GM19035 (cell line): ENCODE measurements around the gene HHIP.

Experiments used
- ATAC-seq: cut with Tn5 transposase; IDR thresholded peaks from one replicate; pipeline ENCODE4 v1.9.1; 2021; ENCODE audit not compliant: unreplicated experiment

HHIP gene

DNA sequence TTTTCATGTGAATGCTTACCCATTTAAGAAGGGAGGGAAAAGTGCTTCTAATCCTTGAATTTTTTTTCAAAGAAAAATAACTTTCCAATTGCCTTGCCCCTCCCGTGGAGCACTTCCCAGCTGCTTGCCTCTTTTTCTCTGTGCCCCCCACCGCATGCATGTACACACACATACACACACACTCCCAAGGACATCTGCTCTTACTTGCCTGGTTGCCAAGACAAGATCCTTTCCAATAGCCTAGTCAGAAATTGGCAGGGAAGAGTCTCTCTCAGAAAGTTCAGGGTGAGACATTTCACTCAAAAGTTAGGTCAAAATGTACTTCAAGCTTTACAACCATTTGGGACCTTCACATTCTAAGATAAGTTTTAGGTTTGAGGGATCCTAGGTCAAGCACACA is 10.9 kb downstream of the HHIP start:
- no peak for ATAC-seq

DNA sequence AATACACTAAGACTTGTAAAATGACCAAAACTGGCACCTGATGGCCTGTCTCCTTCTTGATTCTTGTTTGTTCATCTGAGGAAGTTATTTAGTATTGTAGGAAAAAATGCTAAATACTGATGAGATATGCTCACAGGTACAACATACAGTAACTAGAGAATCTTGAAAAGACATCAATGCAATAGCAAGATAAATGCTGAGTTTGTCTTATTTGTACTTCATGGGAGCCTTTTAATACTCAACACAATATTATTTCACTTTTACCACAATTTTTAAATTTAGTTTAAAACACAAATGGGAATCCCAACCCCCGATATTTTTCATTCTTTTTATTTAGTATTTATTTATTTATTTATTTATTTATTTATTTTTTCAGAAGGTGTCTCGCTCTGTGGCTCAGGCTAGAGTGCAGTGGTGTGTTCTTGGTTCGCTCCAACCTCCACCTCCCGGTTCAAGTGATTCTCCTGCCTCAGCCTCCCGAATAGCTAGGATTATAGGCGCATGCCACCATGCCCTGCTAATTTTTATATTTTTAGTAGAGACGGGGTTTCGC is 12.1 kb downstream of the HHIP start:
- no peak for ATAC-seq

DNA sequence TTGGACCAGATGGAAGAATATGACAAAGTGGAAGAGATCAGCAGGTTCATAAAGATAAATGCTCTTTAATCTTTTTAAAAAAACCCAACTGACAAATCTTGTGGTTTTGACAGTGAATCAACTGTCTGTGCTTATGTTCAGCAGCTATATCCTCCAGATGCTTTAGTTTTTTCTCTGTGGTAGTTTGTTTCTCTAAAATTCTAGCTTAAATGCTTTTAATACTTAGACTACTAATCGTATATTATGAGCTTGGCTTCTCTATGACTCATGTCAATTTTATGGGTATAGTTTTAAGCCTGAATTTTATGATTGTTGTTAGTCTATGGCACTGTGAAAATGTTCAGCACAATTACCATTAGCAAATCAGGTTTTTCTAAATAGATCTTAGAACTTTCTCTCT is 12.9 kb downstream of the HHIP start:
- ATAC-seq, result no peak

DNA sequence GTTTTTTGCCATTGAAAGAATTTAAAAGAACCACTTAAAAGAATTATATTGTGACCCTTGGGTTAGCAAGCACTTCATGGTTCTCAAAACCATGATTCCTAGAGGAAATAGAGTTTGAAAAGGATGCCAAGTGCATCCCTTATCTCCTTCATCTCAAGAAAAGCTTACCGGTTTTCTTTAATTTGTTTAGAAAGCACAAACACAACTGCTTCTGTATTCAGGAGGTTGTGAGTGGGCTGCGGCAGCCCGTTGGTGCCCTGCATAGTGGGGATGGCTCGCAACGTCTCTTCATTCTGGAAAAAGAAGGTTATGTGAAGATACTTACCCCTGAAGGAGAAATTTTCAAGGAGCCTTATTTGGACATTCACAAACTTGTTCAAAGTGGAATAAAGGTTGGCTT is 13.5 kb downstream of the HHIP start:
- ATAC-seq, result no peak

DNA sequence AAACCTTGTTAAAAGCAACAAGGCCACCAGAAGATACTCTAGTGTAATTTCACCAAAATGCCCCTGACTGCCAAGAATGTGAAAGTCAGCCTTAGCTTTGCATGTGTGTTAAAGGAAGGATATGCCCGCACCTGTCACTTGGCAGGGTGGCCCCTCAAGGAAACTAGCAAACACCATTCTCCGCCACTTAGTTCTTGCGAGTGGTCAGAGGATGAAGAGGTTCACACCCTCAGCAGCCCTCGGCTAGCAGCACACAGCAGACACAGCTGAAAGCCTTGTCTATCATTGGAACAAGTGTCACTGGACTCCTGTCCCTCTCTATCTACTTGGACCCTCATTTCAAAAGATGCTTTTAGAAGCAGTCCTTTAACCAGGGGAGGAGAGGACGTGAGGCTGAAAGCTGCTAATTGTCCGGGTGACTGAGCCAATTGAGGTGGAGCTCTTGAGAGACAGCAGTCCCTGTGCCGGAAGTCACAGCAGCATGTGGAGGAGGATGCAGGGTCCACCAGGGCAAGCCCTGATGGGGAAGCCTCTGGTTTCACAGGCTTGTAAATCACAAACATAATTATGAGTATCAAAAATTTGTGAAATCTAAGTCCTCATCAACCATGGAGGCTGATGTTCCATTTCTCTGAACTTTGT is 18.0 kb downstream of the HHIP start:
- ATAC-seq, result no peak

DNA sequence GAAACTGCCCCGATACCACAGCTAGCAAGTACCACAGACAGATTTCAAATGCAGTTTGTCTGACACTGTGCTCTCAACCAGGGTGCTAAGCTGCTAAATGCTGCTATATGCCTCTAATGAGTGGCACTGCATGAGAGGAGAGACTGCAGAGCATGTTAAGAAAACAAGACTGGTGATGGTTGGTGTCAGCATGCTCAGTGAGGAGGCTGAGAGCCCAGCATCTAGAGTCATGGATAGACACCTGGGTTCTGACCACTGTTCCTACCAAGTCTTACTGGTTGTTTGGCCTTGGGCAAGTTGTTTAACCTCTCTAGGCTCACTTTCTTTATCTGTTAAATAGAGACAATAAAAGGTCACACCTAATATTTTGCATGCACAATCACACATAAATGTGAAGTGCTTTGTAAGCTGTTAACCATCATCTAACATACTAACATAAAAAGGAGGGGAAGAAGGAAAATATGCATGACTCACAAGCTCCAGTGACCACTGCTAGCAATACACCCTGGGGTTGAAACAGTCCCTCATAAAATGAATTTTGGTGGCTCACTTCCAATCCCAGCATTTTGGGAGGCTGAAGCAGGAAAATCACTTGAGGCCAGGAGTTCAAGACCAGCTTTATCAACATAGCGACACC is 20.7 kb downstream of the HHIP start:
- ATAC-seq, result no peak

DNA sequence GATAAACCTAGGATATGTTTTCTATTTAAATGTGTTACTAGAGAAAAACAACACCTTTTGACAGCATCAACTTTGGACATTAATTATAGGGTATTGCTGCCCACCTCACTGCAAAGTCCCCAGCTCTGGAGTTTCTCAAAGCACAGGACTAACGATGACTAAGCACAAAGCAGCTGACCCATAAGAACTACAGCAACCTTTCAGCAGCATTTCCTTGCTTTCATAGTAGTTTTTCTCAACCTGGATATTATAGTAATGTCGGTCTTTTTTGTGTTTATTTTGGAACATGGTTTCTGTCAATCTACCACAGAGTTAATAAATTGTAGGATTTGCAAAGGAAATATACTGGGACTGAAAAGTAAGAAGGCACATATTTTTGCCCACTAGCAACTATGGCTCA is 21.5 kb downstream of the HHIP start:
- no peak for ATAC-seq

DNA sequence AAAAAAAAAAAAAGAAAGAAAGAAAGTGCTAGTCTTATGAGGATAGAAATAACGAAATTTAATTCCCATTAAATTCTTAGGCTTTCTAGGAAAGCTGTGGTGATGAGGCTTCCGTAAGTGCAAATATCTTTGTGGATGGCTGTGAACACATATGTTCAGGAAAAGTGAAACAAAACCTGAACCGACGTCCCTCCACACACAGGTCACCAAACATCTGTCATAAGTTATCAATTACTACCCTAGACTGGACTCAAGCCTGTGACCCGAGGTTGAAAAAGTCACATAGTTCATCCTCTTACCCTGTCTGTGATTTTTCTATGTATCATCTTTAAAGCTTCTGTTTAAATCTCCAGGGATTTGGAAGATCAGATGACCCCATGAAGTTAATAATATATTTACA is 24.8 kb downstream of the HHIP start:
- no peak for ATAC-seq

DNA sequence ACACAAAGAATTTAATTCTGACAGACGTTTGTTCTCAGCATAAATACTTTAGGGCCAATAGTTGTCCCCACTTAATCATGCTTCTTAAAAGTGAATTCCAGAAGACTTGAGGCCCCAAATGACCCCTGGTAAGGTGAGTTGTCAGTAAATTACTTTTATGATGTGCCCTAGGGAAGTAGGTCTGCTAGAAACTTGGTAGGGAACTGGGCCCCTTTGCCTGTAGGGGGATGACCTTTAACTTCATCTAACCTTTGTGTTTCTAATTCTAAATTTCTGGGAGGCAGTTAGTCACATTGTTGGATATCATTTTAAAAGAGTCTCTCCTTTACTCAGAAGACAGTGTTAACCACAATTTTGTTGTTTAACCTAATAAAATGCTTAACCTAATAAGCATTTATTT is 28.8 kb downstream of the HHIP start:
- no peak for ATAC-seq

DNA sequence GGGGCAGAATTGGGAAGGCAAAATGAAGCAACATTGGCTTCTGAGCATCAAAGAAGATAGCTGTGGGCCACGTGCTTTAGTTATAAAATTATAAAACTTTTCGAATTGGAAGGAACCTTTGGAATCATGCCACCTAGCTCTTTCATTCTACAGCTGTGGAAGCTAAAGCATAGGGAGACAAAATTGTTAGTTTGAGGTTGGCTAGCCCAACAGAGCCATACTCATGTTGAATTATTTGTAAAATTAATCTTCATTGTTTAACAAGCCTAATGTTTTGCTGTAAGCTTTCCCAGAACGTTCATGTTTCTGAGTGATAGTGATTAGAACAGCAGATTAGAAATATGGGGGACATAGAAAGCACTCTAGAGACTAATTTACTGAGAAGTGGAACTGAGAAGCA is 35.9 kb downstream of the HHIP start:
- no peak for ATAC-seq

DNA sequence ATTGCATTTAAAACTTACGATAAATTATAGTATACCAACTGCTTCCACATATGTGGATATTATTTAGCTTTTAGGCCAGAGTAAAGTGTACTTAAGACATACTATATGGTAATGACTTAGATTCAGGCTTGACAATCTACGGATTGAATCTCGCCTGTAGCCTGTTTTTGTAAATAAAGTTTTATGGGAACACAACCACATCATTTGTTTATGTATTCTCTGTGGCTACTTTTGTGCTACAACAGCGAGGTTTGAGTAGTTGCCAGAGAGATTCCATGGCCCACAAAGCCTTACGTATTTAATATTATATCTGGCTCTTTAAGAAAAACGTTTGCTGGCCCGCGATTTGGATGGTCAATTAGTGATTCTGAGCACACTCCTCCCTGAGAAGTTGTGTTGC is 37.6 kb downstream of the HHIP start:
- no peak for ATAC-seq

DNA sequence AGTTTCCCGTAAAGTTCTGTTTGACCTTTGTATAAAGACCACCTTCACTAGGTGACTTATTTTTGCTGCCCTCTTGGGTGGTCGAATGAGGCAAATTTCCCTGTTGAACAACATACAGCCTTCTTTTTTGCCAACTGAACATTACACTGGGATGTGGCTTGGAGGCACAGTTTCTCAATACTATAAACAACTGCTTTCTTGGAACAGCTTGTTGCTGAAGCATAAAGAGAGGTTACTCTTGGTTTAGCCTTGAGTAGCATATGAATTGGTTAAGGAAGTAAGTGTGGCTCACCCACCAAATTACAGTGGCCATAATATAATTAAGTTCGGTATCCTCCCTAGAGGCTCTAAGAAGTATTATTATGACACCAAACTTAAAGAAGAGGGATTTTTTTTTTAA is 40.0 kb downstream of the HHIP start:
- ATAC-seq, result no peak

DNA sequence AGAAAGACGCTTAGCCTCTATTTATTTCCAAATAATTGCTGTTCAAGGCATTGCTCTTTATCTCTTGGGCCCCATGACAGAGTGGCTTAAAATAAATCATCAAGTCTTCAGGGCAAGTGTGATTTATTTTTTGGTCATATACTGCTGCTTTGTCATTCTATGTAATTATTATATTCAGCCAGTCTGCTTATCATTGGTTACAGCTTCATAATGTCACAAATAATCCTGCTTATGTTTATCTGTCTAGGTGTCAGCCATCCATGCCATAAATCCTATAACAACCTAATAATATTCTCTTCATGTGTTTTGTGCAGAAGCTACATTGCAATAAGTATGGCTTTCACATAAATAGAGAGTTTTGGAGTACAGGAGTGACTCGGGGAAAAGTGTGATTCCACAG is 41.0 kb downstream of the HHIP start:
- ATAC-seq, result no peak

DNA sequence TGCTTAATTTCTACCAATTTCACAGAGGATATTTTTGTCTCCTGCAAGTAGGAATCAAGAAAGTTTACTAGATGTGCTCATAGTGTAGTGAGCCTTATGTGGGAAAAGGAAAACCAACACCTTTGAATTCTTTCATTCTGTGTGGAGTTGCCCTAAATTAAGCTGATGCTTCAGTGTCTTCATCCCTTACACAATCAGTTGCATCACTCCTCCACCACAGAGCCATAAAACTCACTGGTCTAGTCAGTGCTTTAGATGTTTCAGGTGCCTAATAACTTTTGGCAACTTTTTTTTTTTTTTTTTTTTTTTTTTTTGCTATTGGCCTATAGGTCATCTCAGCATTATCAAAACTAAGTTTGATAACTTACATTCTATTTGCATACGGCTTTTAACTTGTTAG is 41.5 kb downstream of the HHIP start:
- no peak for ATAC-seq

DNA sequence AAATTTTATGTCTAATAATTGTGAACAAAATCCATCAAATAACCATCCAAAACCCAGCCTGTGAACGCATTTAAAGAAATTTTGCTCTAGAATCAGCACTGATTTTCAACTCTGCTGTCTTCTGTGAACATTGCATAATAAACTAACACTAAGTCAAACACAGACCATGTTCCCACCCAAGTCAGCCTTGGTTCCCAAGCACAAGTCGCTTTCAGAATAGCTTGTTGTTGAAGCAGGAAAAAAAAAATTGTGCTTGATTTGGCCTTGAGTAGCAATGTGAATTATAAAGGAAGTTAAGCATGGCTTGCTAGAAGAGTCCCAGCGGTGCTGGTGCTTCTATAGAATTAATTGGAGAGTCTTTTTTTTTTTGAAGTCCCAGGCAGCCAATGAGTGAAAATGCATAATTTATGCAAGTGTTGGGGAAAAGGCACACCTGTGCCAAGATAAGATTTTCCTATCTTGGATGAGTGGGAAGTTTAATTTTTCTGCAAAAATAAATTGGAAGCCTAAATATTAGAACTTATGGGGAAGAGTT is 42.1 kb downstream of the HHIP start:
- no peak for ATAC-seq

DNA sequence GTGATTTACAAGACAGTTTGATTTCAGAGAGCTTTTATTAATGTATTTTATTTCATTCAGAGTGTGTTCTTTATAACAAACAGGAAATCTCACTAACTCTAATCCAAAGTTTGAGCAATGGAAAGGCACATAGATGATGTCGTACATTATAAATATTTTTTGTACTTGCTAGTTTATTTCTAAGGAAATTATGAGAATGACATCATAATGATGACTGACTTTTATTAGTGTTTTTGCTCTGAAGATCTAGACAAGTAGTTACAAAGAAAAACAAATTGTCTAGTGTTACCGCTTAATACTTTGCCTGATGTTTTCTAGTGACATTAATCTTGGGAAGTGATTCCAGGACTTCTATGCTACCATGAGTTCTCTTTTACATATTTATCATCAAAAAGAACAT is 43.2 kb downstream of the HHIP start:
- no peak for ATAC-seq

DNA sequence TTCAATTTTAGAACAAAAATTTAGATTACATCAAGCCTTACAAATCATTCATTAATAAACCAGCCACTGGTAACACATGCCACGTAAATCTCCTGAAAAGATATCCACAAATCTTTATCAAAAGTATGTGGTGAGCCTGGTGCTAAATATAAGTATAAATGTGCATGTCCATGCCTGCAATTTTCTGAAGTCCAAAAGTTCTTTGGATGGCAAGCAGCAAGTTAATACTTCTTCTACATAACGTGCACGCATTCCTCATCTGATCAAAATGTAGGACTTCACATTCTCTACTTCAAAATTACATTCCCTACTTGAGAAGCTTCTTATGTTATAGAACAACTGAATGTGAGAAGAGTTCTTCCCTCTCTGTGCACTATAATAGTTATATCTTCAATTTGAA is 49.8 kb downstream of the HHIP start:
- no peak for ATAC-seq

DNA sequence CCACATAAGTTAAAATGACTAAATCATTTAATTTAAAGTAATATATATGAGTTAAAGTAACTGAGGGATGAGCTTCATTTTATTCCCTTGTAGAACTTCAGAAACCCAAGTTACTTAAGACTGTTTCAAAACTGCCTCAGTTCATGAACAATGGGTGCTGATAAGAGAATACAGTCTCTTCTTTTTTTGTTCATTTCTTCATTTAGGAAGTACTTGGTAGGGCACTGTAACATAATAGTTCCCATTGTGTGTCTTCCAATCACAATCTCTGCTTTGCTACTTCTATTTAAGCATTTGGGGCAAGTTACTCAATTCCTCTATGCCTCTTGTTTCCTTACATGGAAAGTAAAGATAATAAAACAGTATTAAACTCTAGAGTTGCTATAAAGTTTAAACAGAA is 50.4 kb downstream of the HHIP start:
- ATAC-seq, result no peak

DNA sequence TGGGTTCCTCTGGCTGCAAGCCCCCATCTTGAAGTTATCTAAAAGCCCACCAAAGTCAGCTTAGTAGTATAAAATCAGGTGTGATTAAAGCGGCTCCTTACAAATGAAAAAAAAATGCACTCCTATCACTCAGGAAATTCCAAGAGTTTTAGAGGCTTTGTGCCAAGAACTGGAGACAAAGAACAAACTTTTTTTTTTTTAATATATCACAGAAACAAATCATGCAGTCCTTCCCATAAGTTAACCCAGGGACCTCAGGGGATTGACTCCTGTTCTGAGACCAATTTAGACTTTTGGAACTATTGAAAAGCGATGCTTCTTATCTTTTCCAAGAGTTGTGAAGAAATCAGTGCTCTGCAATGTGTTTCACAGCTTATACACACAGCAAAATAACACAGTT is 53.6 kb downstream of the HHIP start:
- ATAC-seq, result no peak

DNA sequence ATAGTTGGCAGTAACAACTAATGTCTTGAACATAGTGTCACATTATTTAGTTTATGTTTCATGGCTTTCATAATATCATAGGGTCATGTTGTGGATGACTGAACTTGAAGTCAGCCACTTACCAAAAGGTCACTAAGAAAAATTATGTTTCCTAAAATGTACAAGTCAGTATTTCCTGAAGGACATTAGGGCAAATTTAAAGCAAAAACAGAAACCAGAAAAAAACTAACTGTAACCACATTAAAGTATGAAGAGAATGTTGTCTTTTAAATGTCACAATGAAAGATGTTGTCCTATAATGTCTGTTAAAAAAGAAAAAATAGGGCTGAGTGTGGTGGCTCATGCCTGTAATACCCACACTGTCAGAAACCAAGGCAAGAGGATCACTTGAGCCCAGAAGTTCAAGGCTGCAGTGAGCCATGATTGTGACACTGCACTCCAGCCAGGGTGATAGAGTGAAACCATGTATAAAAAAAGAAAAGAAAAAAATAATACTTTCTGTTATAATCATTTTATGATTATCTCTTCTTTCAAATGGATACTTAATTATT is 55.8 kb downstream of the HHIP start:
- ATAC-seq, result no peak

DNA sequence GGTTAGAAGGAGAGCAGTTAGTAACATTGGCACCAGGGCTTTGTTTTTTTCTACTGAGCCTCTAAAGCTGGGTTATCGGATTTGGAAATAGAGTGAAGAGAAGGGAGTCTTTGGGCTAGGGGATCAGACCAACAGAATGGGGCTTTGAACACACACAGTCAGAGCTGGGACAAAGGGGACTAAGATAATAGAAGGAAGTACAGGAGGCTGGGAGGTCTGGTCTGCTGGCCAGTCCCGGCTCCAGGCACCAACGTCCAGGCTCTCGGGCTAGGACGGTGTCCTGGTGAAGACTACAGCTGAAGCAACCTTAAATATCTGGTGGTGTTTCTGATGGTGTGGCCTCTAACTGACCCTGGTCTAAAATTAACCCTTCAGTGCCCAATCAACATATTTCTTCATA is 57.5 kb downstream of the HHIP start:
- no peak for ATAC-seq
